Activated naive CD4-positive, alpha-beta T cell treated with Interleukin-2 at 50 U/mL for 16 hours (primary cell): Measurements from ENCODE around the gene LLGL2.

Source experiments
- DNase-seq: peaks from one replicate; pipeline ENCODE4 v3.0.0-alpha.2; 2020

Gene LLGL2

GRCh38 chr17:75619506-75620431 is 94.3 kb downstream of the LLGL2 start:
- no peak for DNase-seq

- no peak for DNase-seq
Measured at GRCh38 chr17:75621489-75621888, 96.0 kb downstream of the LLGL2 start.

GRCh38 chr17:75622076-75622475 is 96.6 kb downstream of the LLGL2 start:
- no peak for DNase-seq

- no peak for DNase-seq
Measured at GRCh38 chr17:75622771-75623273, 97.3 kb downstream of the LLGL2 start.

GRCh38 chr17:75623386-75623785 is 97.9 kb downstream of the LLGL2 start:
- no peak for DNase-seq

- DNase-seq, result no peak
Measured at GRCh38 chr17:75624021-75624420, 98.5 kb downstream of the LLGL2 start.
